ENCODE results near the gene P2RY2.

The P2RY2 gene

GRCh38 chr11:73218106-73218829 lies at the start of gene P2RY2:
Gene P2RY2, plus strand, starts transcription at chr11:73218281. Its CDS starts 15,879 bp downstream, at chr11:73234160.
- DNase-seq, result peak; percentile 34

- no peak for DNase-seq
Measured at GRCh38 chr11:73168925-73169579, 49.0 kb upstream of the P2RY2 start.

GRCh38 chr11:73170140-73170539 lies 47.9 kb upstream of the P2RY2 start:
- no peak for DNase-seq

DNA sequence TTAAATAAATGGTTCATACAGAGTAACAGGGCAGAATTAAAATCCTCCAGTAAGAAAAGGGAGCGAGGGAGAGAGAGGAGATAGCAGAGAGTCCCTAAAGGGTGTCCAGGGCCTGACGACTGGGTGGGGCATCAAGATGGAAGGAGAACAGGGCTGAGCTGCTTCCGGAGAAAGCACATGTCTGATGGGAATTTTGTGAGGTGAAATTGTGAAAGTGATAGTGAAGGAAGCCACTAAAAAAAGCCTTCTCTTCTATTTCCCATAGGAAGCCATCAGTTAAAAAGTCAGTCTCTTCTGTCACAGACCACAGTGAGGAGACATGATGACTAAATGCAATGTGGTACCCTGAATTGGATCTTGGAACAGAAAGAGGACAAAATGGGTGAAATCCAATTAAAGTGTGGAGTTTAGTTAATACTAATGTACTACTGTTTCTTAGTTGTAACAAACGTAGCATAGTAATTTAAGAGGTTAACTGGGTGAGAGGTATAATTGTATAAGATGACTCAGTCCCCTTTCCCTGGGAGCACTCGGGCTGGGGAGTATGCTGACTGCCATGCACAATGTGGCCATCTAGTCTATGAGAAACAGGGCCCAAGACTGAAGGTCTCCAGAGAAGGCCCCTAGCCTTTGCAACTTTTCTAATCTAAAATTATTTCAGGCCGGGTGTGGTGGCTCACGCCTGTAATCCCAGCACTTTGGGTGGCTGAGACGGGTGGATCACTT lies 46.5 kb upstream of the P2RY2 start:
- no peak for DNase-seq

DNA sequence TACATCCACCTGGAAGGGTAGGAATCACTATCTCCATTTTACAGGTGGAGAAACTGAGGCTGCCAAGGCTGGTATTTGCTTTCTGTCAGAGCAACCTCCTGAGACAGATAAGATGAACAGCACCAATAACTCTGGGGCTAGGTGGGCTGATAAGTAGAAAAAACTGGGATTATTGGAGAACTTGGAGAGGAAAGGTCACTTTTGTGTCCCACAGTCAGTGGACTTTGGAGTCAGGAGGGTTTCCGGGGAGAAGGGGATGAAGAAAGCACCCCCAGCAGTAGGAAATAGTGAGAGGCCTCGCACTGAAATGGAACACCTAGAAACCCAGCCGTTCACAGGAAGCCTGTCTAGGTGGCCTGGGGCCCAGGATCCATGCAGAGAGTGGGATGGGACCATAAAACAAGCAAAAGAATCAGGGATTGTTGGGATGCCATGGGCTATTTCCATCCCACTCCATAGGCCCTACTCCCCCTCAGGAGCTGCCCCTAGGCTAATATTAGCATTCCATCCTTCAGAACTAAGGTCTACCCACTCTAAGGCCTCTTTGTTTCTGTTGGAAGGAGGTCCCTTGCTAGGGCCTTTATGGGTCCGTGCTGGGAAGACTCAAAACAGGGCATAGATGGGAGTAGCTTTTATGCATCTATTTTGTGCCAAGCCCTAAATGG lies 45.0 kb upstream of the P2RY2 start:
- no peak for DNase-seq

DNA sequence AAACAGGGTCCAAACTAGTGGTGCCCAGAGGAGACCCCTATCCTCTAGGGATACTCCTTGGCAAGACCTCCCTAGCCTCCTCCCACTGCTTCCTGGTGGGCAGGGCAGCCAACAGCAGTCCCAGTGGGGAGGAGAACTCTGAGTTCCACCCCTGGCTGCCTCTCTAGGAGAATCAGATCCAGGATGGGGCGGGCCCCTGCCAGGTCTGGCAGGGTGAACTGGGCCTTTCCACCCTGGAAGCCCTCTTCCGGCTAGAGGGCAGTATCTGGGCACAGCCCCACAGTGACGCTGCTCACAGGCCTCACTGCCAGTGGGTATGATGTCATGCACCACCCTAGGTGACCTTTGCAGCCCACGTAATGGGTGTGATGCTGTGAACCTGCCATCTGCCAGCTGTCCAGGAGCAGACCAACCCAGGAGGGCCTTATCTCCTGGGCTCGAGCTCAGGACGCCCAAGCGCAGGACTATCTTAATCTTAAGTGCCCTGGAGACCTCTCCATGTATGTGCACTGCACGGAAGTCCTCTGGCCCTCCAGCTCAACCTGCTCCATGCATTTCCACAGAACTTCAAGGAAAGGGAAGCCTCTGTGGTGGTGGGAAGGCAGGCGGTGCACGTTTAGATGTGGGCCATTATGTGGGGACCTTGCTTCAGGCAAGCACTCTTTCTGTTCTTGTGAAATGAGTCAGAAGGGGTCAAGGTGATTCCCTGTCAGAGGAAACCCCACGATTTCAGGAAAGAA lies 44.2 kb upstream of the P2RY2 start:
- no peak for DNase-seq

DNA sequence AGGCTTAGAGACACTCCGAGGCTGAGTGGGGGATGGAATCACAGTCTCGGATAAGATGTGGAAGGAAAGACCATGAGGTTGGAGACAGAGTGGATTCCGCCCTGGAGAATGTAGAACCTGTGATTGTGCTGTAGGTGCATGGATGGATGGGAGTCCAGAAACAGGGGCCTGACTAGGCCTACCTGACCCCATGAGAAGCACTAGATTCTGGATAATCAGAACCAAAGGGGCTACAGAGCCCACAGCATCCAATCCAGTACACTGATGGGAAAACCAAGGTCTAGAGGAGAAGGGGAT lies 43.6 kb upstream of the P2RY2 start:
- no peak for DNase-seq

DNA sequence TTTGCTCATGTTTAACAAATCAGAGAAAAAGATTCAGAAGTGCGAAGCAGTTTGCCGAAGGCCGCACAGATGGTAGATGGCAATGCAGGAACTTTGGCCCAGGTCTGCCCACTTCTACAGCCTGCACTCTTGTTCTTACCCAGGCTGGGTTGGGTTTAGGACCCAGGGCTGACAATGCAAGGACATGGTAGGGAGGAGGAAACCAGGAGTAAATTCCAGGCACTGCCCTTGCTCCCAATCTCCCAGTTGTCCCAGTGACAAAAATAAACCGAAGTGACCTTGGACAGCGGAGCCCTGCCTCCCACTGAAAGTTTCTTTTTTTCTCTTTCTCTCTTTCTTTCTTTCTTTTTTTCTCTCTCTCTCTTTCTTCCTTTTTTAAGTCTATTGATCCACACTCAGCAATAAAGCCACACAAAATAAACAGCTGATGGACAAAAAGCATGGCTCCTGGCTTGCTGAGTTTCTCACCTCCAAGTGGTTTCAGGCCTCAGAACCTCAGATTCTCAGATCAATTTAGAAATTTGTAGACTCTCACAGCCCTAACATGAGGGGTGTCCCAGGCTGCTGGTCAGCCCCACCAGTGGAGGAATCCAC lies 42.4 kb upstream of the P2RY2 start:
- DNase-seq, result no peak

- no peak for DNase-seq
Measured at GRCh38 chr11:73176145-73176873, 41.8 kb upstream of the P2RY2 start.

- no peak for DNase-seq
Measured at GRCh38 chr11:73176874-73177155, 41.3 kb upstream of the P2RY2 start.

DNA sequence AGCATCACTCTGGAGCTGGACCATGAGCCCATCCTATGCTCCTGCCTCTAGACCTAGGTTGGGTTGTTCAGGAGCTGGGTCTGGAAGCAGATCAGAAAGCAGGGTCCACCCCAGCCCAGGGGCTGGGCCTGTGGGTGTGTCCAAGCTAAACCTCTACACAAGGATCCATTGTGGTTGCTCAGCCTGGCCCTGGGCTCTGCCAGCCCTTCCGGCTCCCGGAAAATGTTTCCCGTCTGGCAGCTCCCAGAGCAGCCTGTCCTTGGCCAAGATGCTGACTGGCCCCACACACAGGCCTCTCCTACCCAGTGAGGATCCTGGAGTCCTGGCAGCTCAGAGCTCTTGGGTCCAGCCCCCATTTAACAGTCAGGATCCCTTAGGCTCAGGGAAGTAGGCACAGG lies 40.7 kb upstream of the P2RY2 start:
- no peak for DNase-seq

- DNase-seq, result peak; percentile 64
Measured at GRCh38 chr11:73177778-73178539, 40.1 kb upstream of the P2RY2 start.

DNA sequence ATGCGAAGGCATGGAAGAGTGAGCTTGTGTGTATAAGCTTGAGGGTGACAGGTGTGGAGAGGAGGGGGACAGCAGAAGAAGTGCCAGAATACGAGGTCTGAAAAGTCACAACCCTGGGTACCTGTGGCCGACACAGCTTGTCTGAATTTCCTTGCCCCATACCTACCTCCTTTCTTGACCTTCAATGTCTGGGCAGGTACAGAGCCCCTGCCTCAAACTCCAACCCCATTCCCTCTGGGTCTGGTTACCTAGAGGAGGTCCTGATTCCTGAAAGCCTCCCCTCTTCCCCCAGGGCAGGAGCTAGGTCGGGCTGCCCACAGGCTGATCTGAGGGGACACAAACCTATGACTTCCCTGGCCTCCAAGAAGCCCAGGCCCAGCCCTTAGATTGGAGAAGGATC lies 39.4 kb upstream of the P2RY2 start:
- DNase-seq, result no peak

- DNase-seq, result no peak
Measured at GRCh38 chr11:73182824-73183321, 35.2 kb upstream of the P2RY2 start.

DNA sequence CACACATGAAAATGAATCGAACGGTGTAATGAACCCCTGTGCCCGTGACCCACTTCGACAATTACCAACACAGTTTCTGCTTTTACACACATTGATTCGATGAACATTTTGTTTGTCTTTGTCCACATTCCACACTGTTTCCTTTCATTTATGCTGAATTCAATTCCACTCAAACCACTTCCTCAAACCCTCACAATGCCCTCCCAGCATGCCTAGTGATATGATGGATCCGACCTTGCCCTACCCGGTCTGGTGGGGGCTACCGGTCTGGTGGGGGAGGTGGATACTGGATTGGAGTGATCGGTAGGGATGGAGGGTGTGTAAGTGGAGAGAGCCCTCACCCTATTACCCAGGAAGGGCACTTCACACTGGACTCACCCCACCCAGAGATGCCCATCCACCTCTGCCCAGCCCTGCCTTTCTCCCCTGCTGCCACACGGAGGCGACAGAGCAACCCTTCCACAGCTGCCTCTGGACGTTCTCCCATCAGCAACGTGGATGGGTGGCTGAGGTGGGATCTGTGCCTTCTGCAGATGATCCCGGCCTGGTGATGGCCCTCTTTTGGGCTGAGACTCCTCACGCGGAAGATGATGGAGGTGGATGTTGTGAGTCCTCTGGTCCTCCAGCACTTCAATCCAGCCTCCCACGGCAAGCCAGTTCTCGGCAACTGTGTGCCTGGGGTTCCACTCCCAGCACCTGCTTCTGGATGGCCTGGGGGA lies 33.0 kb upstream of the P2RY2 start:
- peak; percentile 18 for DNase-seq

GRCh38 chr11:73185680-73186293 lies 32.3 kb upstream of the P2RY2 start:
- DNase-seq, result no peak

DNA sequence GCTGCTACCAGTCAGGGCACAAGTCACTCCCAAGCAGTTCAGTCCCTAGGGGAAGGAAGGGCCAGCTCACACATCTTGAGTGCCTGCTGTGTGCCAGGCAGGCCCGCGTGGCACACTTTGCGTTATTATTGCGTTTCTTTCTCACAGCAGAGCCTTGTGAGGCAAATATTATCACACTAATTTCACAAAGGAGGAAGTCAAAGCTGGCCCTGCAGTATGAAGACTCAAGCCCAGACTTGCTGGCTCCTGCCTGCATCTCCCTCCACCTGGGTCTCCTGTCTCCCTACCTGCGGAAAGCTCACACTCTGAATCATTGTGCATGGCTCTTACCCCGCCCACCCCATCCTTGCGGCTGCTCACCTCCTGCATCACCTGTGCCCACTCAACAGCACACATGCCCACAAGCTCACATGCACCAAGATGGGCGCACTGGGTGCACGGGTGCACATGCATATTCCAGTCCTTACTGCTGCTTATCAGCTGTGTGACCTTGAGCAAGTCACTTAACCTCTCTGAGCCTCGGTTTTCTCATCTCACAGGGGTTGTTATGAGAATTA lies 31.7 kb upstream of the P2RY2 start:
- DNase-seq, result peak; percentile 52

- no peak for DNase-seq
Measured at GRCh38 chr11:73186886-73187285, 31.2 kb upstream of the P2RY2 start.

GRCh38 chr11:73187854-73188253 lies 30.2 kb upstream of the P2RY2 start:
- DNase-seq, result no peak

DNA sequence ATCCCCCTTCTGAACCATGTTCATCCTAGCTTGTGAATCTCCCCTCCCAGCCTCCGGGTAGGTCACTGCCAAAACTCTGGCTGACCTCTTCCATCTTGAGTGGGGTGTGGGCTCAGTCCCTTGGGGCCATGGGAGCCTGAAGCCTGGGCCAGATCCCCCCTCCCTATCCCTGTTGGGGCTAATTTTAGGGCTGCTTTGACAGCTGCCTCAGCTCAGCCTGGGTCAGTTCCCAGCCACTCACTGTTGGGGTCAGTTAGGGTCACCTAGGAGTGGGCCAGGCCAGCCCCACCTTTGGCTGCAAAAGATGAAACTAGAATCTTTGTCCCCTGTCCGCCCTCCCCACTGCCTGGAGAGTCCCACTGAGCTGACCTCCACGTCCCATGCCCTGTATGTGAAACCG lies 29.8 kb upstream of the P2RY2 start:
- DNase-seq, result no peak

All from DMS79 treated with DMSO at 0.1 percent for 48 hours (cell line).